Esophagus squamous epithelium (tissue), 5 donors: Measurements from ENCODE around the gene CTNNA2. TPM values are rescaled to one million over a fixed set of nuclear protein-coding genes. Genes with fewer than 3 reads are reported as not detected.

Experiments used
- DNase-seq: peaks from one replicate; lab custom pipeline; 2025; lab: John Stamatoyannopoulos, UW
- H3K27ac ChIP-seq, 4 donors: fragments of 200-600 bp; sonication (generic); one replicate each; pipeline ENCODE4 v1.5.1; 2016 to 2019; ENCODE audit warnings: mild to moderate bottlenecking in 1 of 4
- H3K27me3 ChIP-seq, 4 donors: fragments of 200-600 bp; sonication (generic); 1 replicate in 3 of 4; 2 replicates in 1 of 4; pipeline versions ENCODE4 v1.5.1 to v1.6.0; 2017 to 2021; ENCODE audit warnings: antibody characterized with exemption in 1 of 4
- H3K36me3 ChIP-seq, 3 donors: fragments of 200-600 bp; sonication (generic); one replicate each; pipeline ENCODE4 v1.5.1; 2016 to 2019
- H3K4me1 ChIP-seq, 3 donors: fragments of 200-600 bp; sonication (generic); one replicate each; pipeline ENCODE4 v1.5.1; 2017 to 2019
- H3K4me3 ChIP-seq, 4 donors: fragments of 200-600 bp; sonication (generic); 1 replicate in 3 of 4; 2 replicates in 1 of 4; pipeline ENCODE4 v1.5.1; 2016 to 2019; ENCODE audit warnings: mild to moderate bottlenecking in 2 of 4, moderate library complexity in 1 of 4
- H3K9me3 ChIP-seq, 3 donors: fragments of 200-600 bp; sonication (generic); one replicate each; pipeline ENCODE4 v1.5.1; 2016 to 2019
- CTCF ChIP-seq, 6 experiments: fragments of 450-650 bp in 4 of 6; fragments of 200-600 bp in 2 of 6; sonication (generic) in 2 of 6; IDR thresholded peaks; one replicate each; pipeline ENCODE4 v1.5.1; 2016 to 2019; ENCODE audit warnings: antibody characterized with exemption in 6 of 6, mild to moderate bottlenecking in 4 of 6, moderate library complexity in 4 of 6
- POLR2A ChIP-seq, 4 donors: fragments of 450-650 bp; IDR thresholded peaks; one replicate each; pipeline ENCODE4 v1.6.1; 2017; ENCODE audit warnings: antibody characterized with exemption in 4 of 4, mild to moderate bottlenecking in 4 of 4, moderate library complexity in 3 of 4
- WGBS, 2 donors: methylation state at CpG; one replicate each; pipeline ENCODE4 v1.1.5; 2018; 5-methylcytosine and 5-hydroxymethylcytosine counted together
- intact Hi-C: fragments of 100-400 bp; cut with DNase I; formaldehyde crosslinking; loops from one replicate; pipeline ENCODE4 v1.15.0; 2022
- total RNA-seq, 4 donors: library from RNA; depleted of rRNA; stranded (reverse); fragments of >200 nt; gene quantifications; one replicate each; pipeline ENCODE4 v1.1.0, GENCODE V29; 2016
- donor health status: DM: yes; HTN: yes; CAD: no.

CTNNA2 gene
- total RNA-seq, 4 donors from 2014 or later, result not detected

GRCh38 chr2:79994161-79994560 lies 481.3 kb downstream of the CTNNA2 start:
- H3K4me1 ChIP-seq, result no peaks in the 10 kb centered on the region
- no peak overlapping the region for H3K4me3 ChIP-seq
- 61 to 62% methylated on average over 5 of the region's 5 CpGs for WGBS, 2 donors
- H3K36me3 ChIP-seq, result no peaks in the 10 kb centered on the region
- H3K27me3 ChIP-seq, result no peaks in the 10 kb centered on the region
- TF ChIP-seq POLR2A (IDR thresholded peaks at IDR 0.05) (no peak), CTCF (IDR thresholded peaks at IDR 0.05) (no peak)
- H3K9me3 ChIP-seq, result no peaks in the 10 kb centered on the region
- intact Hi-C loops, result no loop called here
- no peak overlapping the region for H3K27ac ChIP-seq
- no peak for DNase-seq

GRCh38 chr2:79994965-79995364 lies 482.1 kb downstream of the CTNNA2 start:
- DNase-seq, result no peak
- Histone ChIP-seq H3K27me3 (no peaks in the 10 kb centered on the region), H3K36me3 (no peaks in the 10 kb centered on the region), H3K4me1 (no peaks in the 10 kb centered on the region), H3K4me3 (no peak overlapping the region), H3K27ac (no peak overlapping the region), H3K9me3 (no peaks in the 10 kb centered on the region)
- intact Hi-C loops, result no loop called here
- no peak for TF ChIP-seq CTCF (IDR thresholded peaks at IDR 0.05)
- no peak for TF ChIP-seq POLR2A (IDR thresholded peaks at IDR 0.05)

GRCh38 chr2:79996709-79997108 lies 483.9 kb downstream of the CTNNA2 start:
- WGBS, 2 donors, result 57 to 73% methylated on average over 5 of the region's 5 CpGs
- Histone ChIP-seq H3K4me1 (no peaks in the 10 kb centered on the region), H3K36me3 (no peaks in the 10 kb centered on the region), H3K27ac (no peak overlapping the region), H3K9me3 (no peaks in the 10 kb centered on the region), H3K4me3 (no peak overlapping the region), H3K27me3 (no peaks in the 10 kb centered on the region)
- intact Hi-C loops, result no loop called here
- DNase-seq, result no peak
- TF ChIP-seq POLR2A (IDR thresholded peaks at IDR 0.05) (no peak), CTCF (IDR thresholded peaks at IDR 0.05) (no peak)

- Histone ChIP-seq H3K27ac (no peak overlapping the region), H3K9me3 (no peaks in the 10 kb centered on the region), H3K4me3 (no peak overlapping the region), H3K36me3 (no peaks in the 10 kb centered on the region), H3K4me1 (no peaks in the 10 kb centered on the region), H3K27me3 (no peaks in the 10 kb centered on the region)
- WGBS, 2 donors, result 34 to 56% methylated on average over 5 of the region's 5 CpGs
- intact Hi-C loops, result no loop called here
- TF ChIP-seq POLR2A (IDR thresholded peaks at IDR 0.05) (no peak), CTCF (IDR thresholded peaks at IDR 0.05) (no peak)
- DNase-seq, result no peak
Observed at GRCh38 chr2:80001701-80002101, 488.9 kb downstream of the CTNNA2 start.

- H3K27ac ChIP-seq, result no peak overlapping the region
- no peak for TF ChIP-seq POLR2A (IDR thresholded peaks at IDR 0.05)
- TF ChIP-seq CTCF (IDR thresholded peaks at IDR 0.05), result no peak
- no peaks in the 10 kb centered on the region for H3K36me3 ChIP-seq
- no peak for DNase-seq
- no peaks in the 10 kb centered on the region for H3K9me3 ChIP-seq
- WGBS, 2 donors, result 59 to 63% methylated on average over 3 of the region's 3 CpGs
- intact Hi-C loops, result no loop called here
- H3K4me3 ChIP-seq, result no peak overlapping the region
- no peaks in the 10 kb centered on the region for H3K27me3 ChIP-seq
- H3K4me1 ChIP-seq, result no peaks in the 10 kb centered on the region
Observed at GRCh38 chr2:80002112-80002511, 489.3 kb downstream of the CTNNA2 start.
